IMR-90 (cell line): ENCODE results near the gene RSPO4. TPM values are rescaled to one million over a fixed set of nuclear protein-coding genes. Genes with fewer than 3 reads are reported as not detected.

ENCODE experiments used
- ATAC-seq: fragments of 200-7000 bp; cut with Tn5 transposase; 2 replicates; pipeline ENCODE4 v1.9.1; 2020; ENCODE audit warnings: low read depth, mild to moderate bottlenecking, moderate library complexity
- BruUV-seq: library from RNA; stranded (reverse); fragments of 400-500 nt; replicated peaks from 2 replicates; lab custom pipeline; 2021; lab: Mats Ljungman, UMichigan
- CTCF ChIA-PET: fragments of 300-600 bp; formaldehyde crosslinking; extraction: SDS; loops from one replicate; lab custom pipeline; 2021; ENCODE audit warnings: antibody characterized with exemption; lab: Yijun Ruan, JAX
- POLR2A ChIA-PET: fragments of 300-600 bp; sonication (Branson Sonifier 250); formaldehyde crosslinking; loops from one replicate; lab custom pipeline; 2022; ENCODE audit warnings: antibody characterized with exemption; ENCODE audit not compliant: unreplicated experiment; lab: Charles Lee
- DNase-seq: peaks from one replicate; pipeline ENCODE4 v3.0.0; 2013
- H2AFZ ChIP-seq: replicated peaks from 2 replicates; pipeline ENCODE3; 2013; ENCODE audit warnings: low read length, mild to moderate bottlenecking; ENCODE audit not compliant: poor library complexity
- H2AK5ac ChIP-seq: 2 replicates; pipeline ENCODE4 v1.6.1; 2013; ENCODE audit warnings: low read depth, low read length, inconsistent platforms
- H2AK9ac ChIP-seq: replicated peaks from 2 replicates; pipeline ENCODE3; 2013; ENCODE audit warnings: mild to moderate bottlenecking, low read depth, low read length, moderate library complexity; ENCODE audit not compliant: poor library complexity
- H2BK120ac ChIP-seq: 2 replicates; pipeline ENCODE4 v1.6.1; 2013; ENCODE audit warnings: low read depth, low read length, inconsistent platforms
- H2BK15ac ChIP-seq: 3 replicates; pipeline ENCODE4 v1.6.1; 2013; ENCODE audit warnings: low read depth, low read length, inconsistent platforms
- H2BK20ac ChIP-seq: 2 replicates; pipeline ENCODE4 v1.6.1; 2013; ENCODE audit warnings: low read depth, mild to moderate bottlenecking, inconsistent platforms, low read length, moderate library complexity
- H2BK5ac ChIP-seq: 2 replicates; pipeline ENCODE4 v1.6.1; 2013; ENCODE audit warnings: mild to moderate bottlenecking, low read depth, low read length, inconsistent platforms; ENCODE audit not compliant: poor library complexity, severe bottlenecking
- H3K14ac ChIP-seq: replicated peaks from 2 replicates; pipeline ENCODE4 v1.6.1; 2013; ENCODE audit warnings: low read depth, low read length, inconsistent platforms
- H3K18ac ChIP-seq: 2 replicates; pipeline ENCODE4 v1.6.1; 2013; ENCODE audit warnings: low read depth, low read length, control low read depth
- H3K23ac ChIP-seq: 2 replicates; pipeline ENCODE4 v1.6.1; 2013; ENCODE audit warnings: low read depth, low read length, inconsistent platforms
- H3K27ac ChIP-seq: 2 replicates; pipeline ENCODE4 v1.5.1; 2013; ENCODE audit warnings: mild to moderate bottlenecking, control low read depth, low read length; ENCODE audit not compliant: insufficient read depth
- H3K27me3 ChIP-seq: 2 replicates; pipeline ENCODE4 v1.6.1; 2013; ENCODE audit warnings: low read length; ENCODE audit not compliant: control insufficient read depth, insufficient read depth
- H3K36me3 ChIP-seq: 2 replicates; pipeline ENCODE4 v1.6.1; 2013; ENCODE audit warnings: low read length, mixed read lengths; ENCODE audit not compliant: control insufficient read depth, insufficient read depth
- H3K4ac ChIP-seq: 2 replicates; pipeline ENCODE4 v1.6.1; 2013; ENCODE audit warnings: low read depth, low read length, inconsistent platforms
- H3K4me1 ChIP-seq: 2 replicates; pipeline ENCODE4 v1.6.1; 2013; ENCODE audit warnings: low read length, mixed read lengths; ENCODE audit not compliant: control insufficient read depth, insufficient read depth
- H3K4me2 ChIP-seq: 2 replicates; pipeline ENCODE4 v1.6.1; 2013; ENCODE audit warnings: low read depth, mild to moderate bottlenecking, control low read depth, low read length, moderate library complexity
- H3K4me3 ChIP-seq: 2 replicates; pipeline ENCODE4 v1.5.1; 2013; ENCODE audit warnings: low read depth, mild to moderate bottlenecking, control low read depth, low read length, moderate library complexity; ENCODE audit not compliant: insufficient read depth
- H3K56ac ChIP-seq: 2 replicates; pipeline ENCODE4 v1.6.1; 2013; ENCODE audit warnings: low read length, inconsistent platforms; ENCODE audit not compliant: insufficient read depth; ENCODE audit errors: extremely low read depth
- H3K79me1 ChIP-seq, 2 experiments: 2 replicates each; pipeline ENCODE4 v1.6.1; 2013; ENCODE audit warnings: low read length in 2 of 2, inconsistent platforms in 1 of 2, low read depth in 1 of 2
- H3K9ac ChIP-seq: 2 replicates; pipeline ENCODE4 v1.6.1; 2013; ENCODE audit warnings: low read depth, low read length, control low read depth
- H3K9me1 ChIP-seq: 2 replicates; pipeline ENCODE4 v1.6.1; 2013; ENCODE audit warnings: low read length, inconsistent platforms; ENCODE audit not compliant: insufficient read depth
- H3K9me3 ChIP-seq: 2 replicates; pipeline ENCODE4 v1.6.1; 2013; ENCODE audit warnings: low read length; ENCODE audit not compliant: control insufficient read depth, insufficient read depth
- H4K20me1 ChIP-seq: 2 replicates; pipeline ENCODE4 v1.6.1; 2013; ENCODE audit warnings: low read length, inconsistent platforms; ENCODE audit not compliant: insufficient read depth
- H4K5ac ChIP-seq: 2 replicates; pipeline ENCODE4 v1.6.1; 2013; ENCODE audit warnings: mild to moderate bottlenecking, low read depth, low read length, control low read depth
- H4K8ac ChIP-seq, 2 experiments: 2 replicates each; pipeline ENCODE4 v1.6.1; 2013; ENCODE audit warnings: low read depth in 2 of 2, low read length in 2 of 2, control low read depth in 1 of 2, inconsistent platforms in 1 of 2
- H4K91ac ChIP-seq: 2 replicates; pipeline ENCODE4 v1.6.1; 2013; ENCODE audit warnings: low read depth, low read length, inconsistent platforms; ENCODE audit not compliant: insufficient read depth
- BHLHE40 ChIP-seq: fragments of 150-350 bp; IDR thresholded peaks from 2 replicates; pipeline ENCODE4 v1.6.1; 2016; ENCODE audit warnings: mild to moderate bottlenecking, low read depth, low read length
- CEBPB ChIP-seq: IDR thresholded peaks from 2 replicates; pipeline ENCODE4 v1.6.1; 2012; ENCODE audit warnings: low read depth, low read length, improper control_type of control experiment
- CHD1 ChIP-seq: IDR thresholded peaks from 2 replicates; pipeline ENCODE4 v1.6.1; 2012; ENCODE audit warnings: low read depth, low read length, improper control_type of control experiment
- FOS ChIP-seq: fragments of 150-350 bp; IDR thresholded peaks from 2 replicates; pipeline ENCODE4 v1.6.1; 2016; ENCODE audit warnings: low read depth, low read length
- MAFK ChIP-seq: IDR thresholded peaks from 2 replicates; pipeline ENCODE4 v1.6.1; 2012; ENCODE audit warnings: low read depth, low read length, improper control_type of control experiment
- MAZ ChIP-seq: IDR thresholded peaks from 2 replicates; pipeline ENCODE4 v1.6.1; 2012; ENCODE audit warnings: low read depth, mild to moderate bottlenecking, low read length, improper control_type of control experiment, moderate library complexity, borderline replicate concordance
- MXI1 ChIP-seq: IDR thresholded peaks from 2 replicates; pipeline ENCODE4 v1.6.1; 2012; ENCODE audit warnings: low read depth, mild to moderate bottlenecking, low read length, moderate library complexity, borderline replicate concordance
- NFE2L2 ChIP-seq: fragments of 150-350 bp; IDR thresholded peaks from 2 replicates; pipeline ENCODE4 v1.6.1; 2016; ENCODE audit warnings: low read depth, mild to moderate bottlenecking, low read length
- POLR2A ChIP-seq: IDR thresholded peaks from 2 replicates; pipeline ENCODE4 v1.6.1; 2012; ENCODE audit warnings: mild to moderate bottlenecking, low read depth, low read length
- RAD21 ChIP-seq: IDR thresholded peaks from 2 replicates; pipeline ENCODE4 v1.6.1; 2012; ENCODE audit warnings: low read length, improper control_type of control experiment
- RCOR1 ChIP-seq: IDR thresholded peaks from 2 replicates; pipeline ENCODE4 v1.6.1; 2012; ENCODE audit warnings: mild to moderate bottlenecking, low read length, improper control_type of control experiment; ENCODE audit not compliant: insufficient replicate concordance
- RFX5 ChIP-seq: IDR thresholded peaks from 2 replicates; pipeline ENCODE4 v1.8.0; 2012; ENCODE audit warnings: low read depth, mild to moderate bottlenecking, low read length, moderate library complexity
- SMC3 ChIP-seq: fragments of 150-350 bp; IDR thresholded peaks from 2 replicates; pipeline ENCODE4 v1.6.1; 2016; ENCODE audit warnings: low read depth, mild to moderate bottlenecking, antibody characterized with exemption, low read length, moderate library complexity
- WGBS, 2 experiments: methylation state at CpG; one replicate each; pipeline versions ENCODE4 v1.1.5 to v1.1.7; 2013; ENCODE audit warnings: missing lambda C conversion rate in 2 of 2; ENCODE audit not compliant: insufficient read length in 1 of 2; ENCODE audit errors: extremely low coverage in 2 of 2; 5-methylcytosine and 5-hydroxymethylcytosine counted together
- dilution Hi-C: fragments of 300-500 bp; cut with HindIII; formaldehyde crosslinking; loops from one replicate; pipeline ENCODE4 v1.14.3; 2018; ENCODE audit warnings: low sequenced_read_pairs; ENCODE audit not compliant: unreplicated experiment
- in situ Hi-C: fragments of 300-500 bp; cut with MboI; formaldehyde crosslinking; loops from 3 replicates; pipeline ENCODE4 v1.14.3; 2019; ENCODE audit warnings: low sequenced_read_pairs, inconsistent platforms, mixed read lengths
- intact Hi-C: fragments of 100-400 bp; cut with micrococcal nuclease; formaldehyde crosslinking; loops from 2 replicates; pipeline ENCODE4 v1.10.0; 2022
- polyA plus RNA-seq, 3 experiments: library from polyadenylated mRNA; depleted of rRNA; stranded (reverse); fragments of >200 nt; gene quantifications; 2 replicates each; pipeline ENCODE4 v1.2.3, GENCODE V29; 2012; ENCODE audit warnings: low replicate concordance in 1 of 3
- total RNA-seq: library from RNA; depleted of rRNA; stranded (reverse); fragments of >200 nt; gene quantifications from 2 replicates; pipeline ENCODE4 v1.2.3, GENCODE V29; 2012
- TF ChIP-seq, protein P1 (sequence below): fragments of 150-350 bp; IDR thresholded peaks from 2 replicates; pipeline ENCODE4 v1.6.1; 2016; ENCODE audit warnings: low read depth, mild to moderate bottlenecking, low read length, moderate library complexity, borderline replicate concordance
- TF ChIP-seq, protein P2 (sequence below): conservative IDR thresholded peaks from 2 replicates; pipeline ENCODE4 v1.5.1; 2012; ENCODE audit warnings: mild to moderate bottlenecking, low read depth, low read length, improper control_type of control experiment
- TF ChIP-seq, protein P3 (sequence below): fragments of 150-350 bp; IDR thresholded peaks from 2 replicates; pipeline ENCODE4 v1.6.1; 2017; ENCODE audit warnings: mild to moderate bottlenecking, antibody characterized with exemption, low read length, low read depth

The RSPO4 gene
- total and polyA plus RNA-seq, 2 of the 4 experiments (the other 2 are of a cell fraction): not detected

DNA sequence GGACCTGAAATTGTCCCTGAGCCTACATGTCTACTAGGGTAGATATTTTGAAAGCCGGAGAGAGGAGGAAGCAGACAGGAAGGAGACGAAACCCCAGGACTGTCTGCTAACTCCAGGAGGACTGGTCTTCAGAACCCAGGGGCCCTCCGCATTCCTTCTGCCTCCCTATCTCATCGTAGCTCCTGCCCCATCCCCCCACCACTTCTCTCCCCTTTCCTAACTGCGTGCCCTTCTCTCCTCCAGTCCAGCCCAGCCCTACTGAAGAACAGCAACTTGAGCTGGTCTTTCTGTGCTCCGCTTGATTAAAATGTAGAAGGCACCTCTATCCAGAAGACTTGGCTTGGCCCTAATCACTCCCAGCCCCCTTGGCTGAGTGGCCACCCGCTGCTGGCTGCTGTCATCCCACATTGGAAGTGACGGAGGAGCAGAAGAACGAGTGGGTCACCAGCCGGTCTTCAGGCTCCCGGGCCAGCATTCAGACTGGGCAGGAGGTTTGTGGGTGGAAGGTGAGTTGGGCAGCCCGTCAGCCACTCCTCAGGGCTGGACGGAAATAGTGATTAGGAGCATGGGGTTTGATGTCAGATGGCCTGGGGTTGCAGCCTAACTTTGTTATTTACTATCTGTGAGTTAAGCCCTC lies 57.2 kb downstream of the RSPO4 start:
- no peak overlapping the region for H4K91ac ChIP-seq
- no peak overlapping the region for H4K5ac ChIP-seq
- H2BK120ac ChIP-seq: no peak overlapping the region
- H3K9me3 ChIP-seq: no peaks in the 10 kb centered on the region
- no peak overlapping the region for H2BK15ac ChIP-seq
- ATAC-seq: no peak
- dilution Hi-C loops (no loop called here), in situ Hi-C loops (no loop called here), intact Hi-C loops (no loop called here)
- BruUV-seq: no TSS peak
- no peak overlapping the region for H3K23ac ChIP-seq
- no peak overlapping the region for H4K8ac ChIP-seq
- no peak overlapping the region for H3K56ac ChIP-seq
- H4K20me1 ChIP-seq: no peaks in the 10 kb centered on the region
- no peak overlapping the region for H2BK20ac ChIP-seq
- H3K9ac ChIP-seq: no peak overlapping the region
- 28% methylated on average over 3 of the region's 13 CpGs; no CpG with 5 or more reads in 1 of the 2 experiments for WGBS, 2 experiments
- no peak for TF ChIP-seq RAD21
- no peak for TF ChIP-seq RCOR1
- no peak for TF ChIP-seq MAZ
- no peak for TF ChIP-seq CHD1
- TF ChIP-seq SMC3: no peak
- no peak for TF ChIP-seq MAFK
- TF ChIP-seq CEBPB: no peak
- TF ChIP-seq, protein P1, sequence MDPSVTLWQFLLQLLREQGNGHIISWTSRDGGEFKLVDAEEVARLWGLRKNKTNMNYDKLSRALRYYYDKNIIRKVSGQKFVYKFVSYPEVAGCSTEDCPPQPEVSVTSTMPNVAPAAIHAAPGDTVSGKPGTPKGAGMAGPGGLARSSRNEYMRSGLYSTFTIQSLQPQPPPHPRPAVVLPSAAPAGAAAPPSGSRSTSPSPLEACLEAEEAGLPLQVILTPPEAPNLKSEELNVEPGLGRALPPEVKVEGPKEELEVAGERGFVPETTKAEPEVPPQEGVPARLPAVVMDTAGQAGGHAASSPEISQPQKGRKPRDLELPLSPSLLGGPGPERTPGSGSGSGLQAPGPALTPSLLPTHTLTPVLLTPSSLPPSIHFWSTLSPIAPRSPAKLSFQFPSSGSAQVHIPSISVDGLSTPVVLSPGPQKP: no peak
- no peak for TF ChIP-seq POLR2A
- TF ChIP-seq, protein P2, sequence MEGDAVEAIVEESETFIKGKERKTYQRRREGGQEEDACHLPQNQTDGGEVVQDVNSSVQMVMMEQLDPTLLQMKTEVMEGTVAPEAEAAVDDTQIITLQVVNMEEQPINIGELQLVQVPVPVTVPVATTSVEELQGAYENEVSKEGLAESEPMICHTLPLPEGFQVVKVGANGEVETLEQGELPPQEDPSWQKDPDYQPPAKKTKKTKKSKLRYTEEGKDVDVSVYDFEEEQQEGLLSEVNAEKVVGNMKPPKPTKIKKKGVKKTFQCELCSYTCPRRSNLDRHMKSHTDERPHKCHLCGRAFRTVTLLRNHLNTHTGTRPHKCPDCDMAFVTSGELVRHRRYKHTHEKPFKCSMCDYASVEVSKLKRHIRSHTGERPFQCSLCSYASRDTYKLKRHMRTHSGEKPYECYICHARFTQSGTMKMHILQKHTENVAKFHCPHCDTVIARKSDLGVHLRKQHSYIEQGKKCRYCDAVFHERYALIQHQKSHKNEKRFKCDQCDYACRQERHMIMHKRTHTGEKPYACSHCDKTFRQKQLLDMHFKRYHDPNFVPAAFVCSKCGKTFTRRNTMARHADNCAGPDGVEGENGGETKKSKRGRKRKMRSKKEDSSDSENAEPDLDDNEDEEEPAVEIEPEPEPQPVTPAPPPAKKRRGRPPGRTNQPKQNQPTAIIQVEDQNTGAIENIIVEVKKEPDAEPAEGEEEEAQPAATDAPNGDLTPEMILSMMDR: no peak
- TF ChIP-seq BHLHE40: no peak
- no peak for TF ChIP-seq RFX5
- TF ChIP-seq, protein P3, sequence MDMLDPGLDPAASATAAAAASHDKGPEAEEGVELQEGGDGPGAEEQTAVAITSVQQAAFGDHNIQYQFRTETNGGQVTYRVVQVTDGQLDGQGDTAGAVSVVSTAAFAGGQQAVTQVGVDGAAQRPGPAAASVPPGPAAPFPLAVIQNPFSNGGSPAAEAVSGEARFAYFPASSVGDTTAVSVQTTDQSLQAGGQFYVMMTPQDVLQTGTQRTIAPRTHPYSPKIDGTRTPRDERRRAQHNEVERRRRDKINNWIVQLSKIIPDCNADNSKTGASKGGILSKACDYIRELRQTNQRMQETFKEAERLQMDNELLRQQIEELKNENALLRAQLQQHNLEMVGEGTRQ: no peak
- no peak for TF ChIP-seq FOS
- TF ChIP-seq MXI1: no peak
- no peak for TF ChIP-seq NFE2L2
- no peaks in the 10 kb centered on the region for H3K9me1 ChIP-seq
- POLR2A ChIA-PET: no interaction called here
- H3K4ac ChIP-seq: no peak overlapping the region
- no peak overlapping the region for H2AK9ac ChIP-seq
- H3K4me2 ChIP-seq: no peak overlapping the region
- no peak overlapping the region for H2AK5ac ChIP-seq
- CTCF ChIA-PET: no interaction called here
- no peaks in the 10 kb centered on the region for H3K36me3 ChIP-seq
- H3K27me3 ChIP-seq: peaks cover 1% of the 10 kb centered on the region; the same call in 1 of the 2 replicates
- no peaks in the 10 kb centered on the region for H3K4me1 ChIP-seq
- no peak overlapping the region for H2BK5ac ChIP-seq
- H3K14ac ChIP-seq: no peak overlapping the region
- H3K18ac ChIP-seq: no peak overlapping the region
- no peak overlapping the region for H3K27ac ChIP-seq
- H3K4me3 ChIP-seq: no peak overlapping the region
- H3K79me1 ChIP-seq: no peaks in the 10 kb centered on the region
- no peak for DNase-seq
- no peak overlapping the region for H2AFZ ChIP-seq
